H1 (cell line): ENCODE results near the gene CDH2. TPM values are rescaled to one million over a fixed set of nuclear protein-coding genes. Genes with fewer than 3 reads are reported as not detected.

Experiments used
- GABPA ChIP-seq: IDR thresholded peaks from 2 replicates; pipeline ENCODE4 v1.6.1; 2011; ENCODE audit warnings: mild to moderate bottlenecking, low read length, moderate library complexity, borderline replicate concordance; ENCODE audit not compliant: insufficient read depth
- polyA plus RNA-seq, 7 experiments: library from polyadenylated mRNA; depleted of rRNA in 3 of 7; stranded (reverse) in 5 of 7; unstranded in 2 of 7; fragments of >200 nt in 5 of 7; fragments of 200-250 nt in 2 of 7; gene quantifications; 1 replicate in 5 of 7; 2 replicates in 1 of 7; 4 replicates in 1 of 7; pipeline versions ENCODE4 v1.2.1 to v1.2.3, GENCODE V29; 2011 to 2013; ENCODE audit warnings: missing spikeins in 2 of 7, mixed read lengths in 2 of 7
- total RNA-seq: library from RNA; stranded (reverse); fragmentation: NEBNext Ultra II Directional; extraction: Animal tissue kit (Norgen Biotek cat#: 25700); gene quantifications from 2 replicates; pipeline ENCODE4 v1.2.1, GENCODE V29; 2021

Gene CDH2
- total and polyA plus RNA-seq, 2 of the 8 experiments (the other 6 are each of a cell fraction or from before 2014, with no cell fraction given) = 15.0 to 56.5 TPM

DNA sequence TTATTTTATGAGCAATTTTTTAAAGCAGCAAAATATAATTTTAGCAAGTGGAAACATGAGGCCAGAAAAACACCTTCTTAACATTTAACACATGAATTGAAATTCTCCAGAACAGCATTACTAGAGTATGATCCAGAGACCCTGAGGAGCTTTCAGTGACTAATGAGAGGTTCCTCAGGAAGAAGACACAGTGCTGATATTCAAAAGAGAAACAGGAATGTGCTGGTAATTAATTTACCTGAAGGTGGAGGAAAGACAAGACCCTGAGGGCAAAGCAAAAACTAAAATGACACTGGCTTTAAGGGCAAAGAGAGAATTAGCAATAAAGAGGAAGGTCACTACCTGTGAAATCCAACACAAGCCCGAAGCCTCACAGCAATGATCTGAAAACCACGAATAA is 97.0 kb downstream of the CDH2 start (continued):
- TF ChIP-seq GABPA = no peak
- TF ChIP-seq, all 59 proteins: peak for 0
